Endothelial cell of umbilical vein (primary cell): ENCODE data around the gene USH2A.

Experiments used
- CTCF ChIP-seq, 2 donors: IDR thresholded peaks; 1 replicate in 1 of 2; 2 replicates in 1 of 2; pipeline ENCODE4 v1.5.1; 2011; ENCODE audit warnings: low read length in 2 of 2, mild to moderate bottlenecking in 2 of 2, moderate library complexity in 2 of 2, control low read depth in 1 of 2, inconsistent platforms in 1 of 2, low read depth in 1 of 2; ENCODE audit not compliant: insufficient read depth in 1 of 2; ENCODE audit errors: extremely low read depth in 1 of 2
- EZH2 ChIP-seq: IDR thresholded peaks from 2 replicates; pipeline ENCODE4 v1.6.1; 2012; ENCODE audit warnings: borderline replicate concordance, low read depth, mild to moderate bottlenecking, moderate library complexity, low read length, inconsistent platforms; ENCODE audit not compliant: severe bottlenecking
- FOS ChIP-seq: IDR thresholded peaks from 2 replicates; pipeline ENCODE4 v1.6.1; 2011; ENCODE audit warnings: mild to moderate bottlenecking, low read length, moderate library complexity, borderline replicate concordance; ENCODE audit not compliant: insufficient read depth
- GATA2 ChIP-seq: IDR thresholded peaks from 2 replicates; pipeline ENCODE4 v1.7.0; 2011; ENCODE audit warnings: low read depth, mild to moderate bottlenecking, moderate library complexity, mixed read lengths, low read length; ENCODE audit not compliant: insufficient read length, insufficient read depth
- JUN ChIP-seq: IDR thresholded peaks from 2 replicates; pipeline ENCODE4 v1.6.1; 2011; ENCODE audit warnings: borderline replicate concordance, low read depth; ENCODE audit not compliant: insufficient read length, insufficient read depth
- MAX ChIP-seq: IDR thresholded peaks from 2 replicates; pipeline ENCODE4 v1.6.1; 2011; ENCODE audit not compliant: insufficient read depth, insufficient read length
- MYC ChIP-seq: IDR thresholded peaks from one replicate; pipeline ENCODE4 v1.6.1; 2011; ENCODE audit warnings: mild to moderate bottlenecking, low read depth, low read length
- POLR2A ChIP-seq: IDR thresholded peaks from 2 replicates; pipeline ENCODE4 v1.6.1; 2012; ENCODE audit warnings: low read depth, mild to moderate bottlenecking, control low read depth, low read length
- POLR2AphosphoS5 ChIP-seq: IDR thresholded peaks from 2 replicates; pipeline ENCODE4 v1.6.1; 2012; ENCODE audit warnings: low read depth, mild to moderate bottlenecking, control low read depth, low read length, moderate library complexity; ENCODE audit not compliant: insufficient read depth

GRCh38 chr1:215963040-215963439 is 460.2 kb downstream of the USH2A start:
- TF ChIP-seq POLR2A (no peak), CTCF (IDR thresholded peaks at IDR 0.05; ENCODE audit: extremely low read depth in 1 of 2, insufficient read depth in 1 of 2, low read depth in 1 of 2, low read length in 2 of 2) (no peak), POLR2AphosphoS5 (no peak), GATA2 (no peak), MYC (no peak), MAX (no peak), EZH2 (no peak), JUN (no peak), FOS (no peak)
